ENCODE data around the gene TOR1AIP2. TPM values are rescaled to one million over a fixed set of nuclear protein-coding genes. Genes with fewer than 3 reads are reported as not detected.

The TOR1AIP2 gene
- total RNA-seq, 2 donors from 2014 or later = 36.4 to 79.1 TPM

DNA sequence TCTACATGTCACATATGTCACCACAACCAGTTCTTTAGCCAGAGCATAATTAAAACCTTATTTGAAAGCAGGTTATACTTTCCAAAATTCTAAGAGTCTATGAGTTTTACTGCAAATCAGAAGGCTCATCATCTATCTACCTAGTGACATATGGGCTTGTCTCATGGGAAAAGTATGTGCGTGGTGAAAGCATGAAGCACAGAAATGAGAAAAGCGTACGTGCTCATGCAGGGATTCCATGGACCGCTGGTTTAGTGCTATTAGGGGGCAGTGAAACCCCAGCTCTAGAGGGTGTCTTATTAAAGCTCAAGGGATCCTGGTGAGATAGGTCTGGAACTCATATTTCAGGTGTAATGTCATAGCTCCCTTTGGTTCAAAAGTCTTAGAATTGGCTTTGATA, 84.3 kb downstream of the TOR1AIP2 start:
- Histone ChIP-seq H3K27me3 (replicated peaks; ENCODE audit: insufficient read depth) (no peaks in the 10 kb centered on the region), H3K9me3 (no peaks in the 10 kb centered on the region), H3K27ac (no peak overlapping the region), H3K36me3 (no peaks in the 10 kb centered on the region), H3K4me1 (replicated peaks) (no peaks in the 10 kb centered on the region), H3K4me3 (no peak overlapping the region)
- intact Hi-C loops (cut with DNase I) = no loop called here
- DNase-seq (ENCODE audit: low spot score) = no peak
- WGBS = 88% methylated on average over 4 of the region's 4 CpGs
- TF ChIP-seq POLR2AphosphoS5 (IDR thresholded peaks at IDR 0.05) = no peak
- TF ChIP-seq POLR2A (IDR thresholded peaks at IDR 0.05) = no peak
- TF ChIP-seq, protein P1, sequence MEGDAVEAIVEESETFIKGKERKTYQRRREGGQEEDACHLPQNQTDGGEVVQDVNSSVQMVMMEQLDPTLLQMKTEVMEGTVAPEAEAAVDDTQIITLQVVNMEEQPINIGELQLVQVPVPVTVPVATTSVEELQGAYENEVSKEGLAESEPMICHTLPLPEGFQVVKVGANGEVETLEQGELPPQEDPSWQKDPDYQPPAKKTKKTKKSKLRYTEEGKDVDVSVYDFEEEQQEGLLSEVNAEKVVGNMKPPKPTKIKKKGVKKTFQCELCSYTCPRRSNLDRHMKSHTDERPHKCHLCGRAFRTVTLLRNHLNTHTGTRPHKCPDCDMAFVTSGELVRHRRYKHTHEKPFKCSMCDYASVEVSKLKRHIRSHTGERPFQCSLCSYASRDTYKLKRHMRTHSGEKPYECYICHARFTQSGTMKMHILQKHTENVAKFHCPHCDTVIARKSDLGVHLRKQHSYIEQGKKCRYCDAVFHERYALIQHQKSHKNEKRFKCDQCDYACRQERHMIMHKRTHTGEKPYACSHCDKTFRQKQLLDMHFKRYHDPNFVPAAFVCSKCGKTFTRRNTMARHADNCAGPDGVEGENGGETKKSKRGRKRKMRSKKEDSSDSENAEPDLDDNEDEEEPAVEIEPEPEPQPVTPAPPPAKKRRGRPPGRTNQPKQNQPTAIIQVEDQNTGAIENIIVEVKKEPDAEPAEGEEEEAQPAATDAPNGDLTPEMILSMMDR (IDR thresholded peaks at IDR 0.05) = no peak

Other genes with a start within 250 kb of the TOR1AIP2 start
- 1 to 10 TPM in 1 of 2 donors, not detected in 1; 1.1 TPM for gene FAM163A, start 134.5 kb downstream of the TOR1AIP2 start, total RNA-seq
- 10 to 100 TPM; 81.7 to 86.4 TPM for gene TOR1AIP1, start 4.5 kb upstream of the TOR1AIP2 start, total RNA-seq
- 10 to 100 TPM; 43.3 to 67.4 TPM for gene CEP350, start 77.0 kb upstream of the TOR1AIP2 start, total RNA-seq

Data from prostate gland (tissue), 2 donors.